SK-N-SH (cell line): ENCODE measurements around the gene CD3D. TPM values are rescaled to one million over a fixed set of nuclear protein-coding genes. Genes with fewer than 3 reads are reported as not detected.

ENCODE experiments used
- CTCF ChIA-PET: fragments of 300-600, 350-600 bp; formaldehyde crosslinking; extraction: SDS; loops from one replicate; lab custom pipeline; 2021; lab: Yijun Ruan, JAX
- POLR2A ChIA-PET: fragments of 350-600 bp; sonication (Branson Sonifier 250); formaldehyde crosslinking; extraction: SDS; loops from one replicate; lab custom pipeline; 2020; ENCODE audit warnings: antibody characterized with exemption, inconsistent platforms; lab: Yijun Ruan, JAX
- DNase-seq: peaks from one replicate; pipeline ENCODE4 v3.0.0; 2012
- H2AFZ ChIP-seq: fragments of 200-600 bp; sonication (generic); 2 replicates; pipeline ENCODE4 v1.8.1; 2016; ENCODE audit warnings: antibody characterized with exemption, mild to moderate bottlenecking, low read depth
- H3F3A ChIP-seq: fragments of 200-600 bp; sonication (generic); replicated peaks from 2 replicates; pipeline ENCODE3; 2016; ENCODE audit warnings: antibody characterized with exemption, mild to moderate bottlenecking; ENCODE audit not compliant: insufficient read depth
- H3K27ac ChIP-seq, 2 experiments: fragments of 200-500 bp in 1 of 2; fragments of 200-600 bp in 1 of 2; sonication (Bioruptor generic) in 1 of 2; sonication (generic), shearing (Covaris generic) in 1 of 2; 2 replicates each; pipeline versions ENCODE4 v1.5.1 to v1.6.1; 2014 to 2016; ENCODE audit warnings: low read depth in 2 of 2, inconsistent platforms in 1 of 2, low read length in 1 of 2, mild to moderate bottlenecking in 1 of 2, mixed read lengths in 1 of 2
- H3K27me3 ChIP-seq: fragments of 200-600 bp; sonication (generic), shearing (Covaris generic); 2 replicates; pipeline ENCODE4 v1.6.1; 2016; ENCODE audit warnings: mixed run types; ENCODE audit not compliant: insufficient read depth
- H3K36me3 ChIP-seq, 2 experiments: fragments of 200-500 bp in 1 of 2; fragments of 200-600 bp in 1 of 2; sonication (Bioruptor generic) in 1 of 2; sonication (generic) in 1 of 2; replicated peaks in 1 of 2; 2 replicates each; pipeline versions ENCODE3 to v1.5.1; 2014 to 2016; ENCODE audit warnings: low read length in 1 of 2, mild to moderate bottlenecking in 1 of 2; ENCODE audit not compliant: insufficient read depth in 2 of 2, control insufficient read depth in 1 of 2
- H3K4me1 ChIP-seq, 2 experiments: fragments of 200-500 bp in 1 of 2; fragments of 200-600 bp in 1 of 2; sonication (Bioruptor generic) in 1 of 2; sonication (generic), shearing (Covaris generic) in 1 of 2; 2 replicates each; pipeline versions ENCODE4 v1.5.1 to v1.6.1; 2014 to 2016; ENCODE audit warnings: low read depth in 1 of 2, low read length in 1 of 2, mixed run types in 1 of 2; ENCODE audit not compliant: insufficient read depth in 2 of 2, control insufficient read depth in 1 of 2
- H3K4me2 ChIP-seq: fragments of 200-600 bp; sonication (generic), shearing (Covaris generic); 2 replicates; pipeline ENCODE4 v1.6.1; 2017; ENCODE audit warnings: mixed run types
- H3K4me3 ChIP-seq, 2 experiments: fragments of 200-500 bp in 1 of 2; fragments of 200-600 bp in 1 of 2; sonication (Bioruptor generic) in 1 of 2; sonication (generic), shearing (Covaris generic) in 1 of 2; 2 replicates each; pipeline versions ENCODE4 v1.5.1 to v1.8.1; 2014 to 2016; ENCODE audit warnings: low read depth in 2 of 2, inconsistent platforms in 1 of 2, low read length in 1 of 2, mild to moderate bottlenecking in 1 of 2, mixed read lengths in 1 of 2, moderate library complexity in 1 of 2
- H3K79me2 ChIP-seq: fragments of 200-600 bp; sonication (generic); 2 replicates; pipeline ENCODE4 v1.8.1; 2017; ENCODE audit warnings: mild to moderate bottlenecking; ENCODE audit not compliant: insufficient read depth
- H3K9ac ChIP-seq: fragments of 200-600 bp; sonication (generic); 2 replicates; pipeline ENCODE4 v1.6.1; 2017; ENCODE audit warnings: mixed run types
- H3K9me2 ChIP-seq: fragments of 200-600 bp; sonication (generic); 2 replicates; pipeline ENCODE4 v1.6.1; 2017; ENCODE audit warnings: mixed run types
- H3K9me3 ChIP-seq: fragments of 200-600 bp; sonication (generic); 2 replicates; pipeline ENCODE4 v1.6.1; 2017; ENCODE audit warnings: mixed run types, mild to moderate bottlenecking, moderate library complexity
- H4K20me1 ChIP-seq: fragments of 200-600 bp; sonication (generic); 2 replicates; pipeline ENCODE4 v1.6.1; 2017; ENCODE audit warnings: mild to moderate bottlenecking, mixed run types; ENCODE audit not compliant: insufficient read depth
- EP300 ChIP-seq, 2 experiments: IDR thresholded peaks; 2 replicates each; pipeline versions ENCODE4 v1.4.0 to v1.6.1; 2012; ENCODE audit warnings: borderline replicate concordance in 1 of 2, low read depth in 1 of 2, low read length in 1 of 2
- EZH2phosphoT487 ChIP-seq: fragments of 200-600 bp; sonication (generic); IDR thresholded peaks from 2 replicates; pipeline ENCODE4 v1.6.1; 2017; ENCODE audit warnings: low read depth, mixed run types, mild to moderate bottlenecking, antibody characterized with exemption, moderate library complexity, borderline replicate concordance
- FOSL2 ChIP-seq: IDR thresholded peaks from 2 replicates; pipeline ENCODE4 v1.4.0; 2012; ENCODE audit warnings: low read depth, mild to moderate bottlenecking, moderate library complexity, borderline replicate concordance
- IRF3 ChIP-seq: fragments of 150-350 bp; IDR thresholded peaks from 2 replicates; pipeline ENCODE4 v1.6.1; 2016; ENCODE audit warnings: mild to moderate bottlenecking, low read depth, low read length
- MAX ChIP-seq: IDR thresholded peaks from 2 replicates; pipeline ENCODE4 v1.4.0; 2012; ENCODE audit warnings: low read depth
- MEF2A ChIP-seq: IDR thresholded peaks from 2 replicates; pipeline ENCODE4 v1.4.0; 2012; ENCODE audit warnings: low read depth, borderline replicate concordance
- NRF1 ChIP-seq: IDR thresholded peaks from 2 replicates; pipeline ENCODE4 v1.6.1; 2012; ENCODE audit warnings: low read depth, mild to moderate bottlenecking, low read length
- POLR2AphosphoS5 ChIP-seq: IDR thresholded peaks from 2 replicates; pipeline ENCODE4 v1.6.1; 2012; ENCODE audit warnings: low read depth, low read length
- RAD21 ChIP-seq: IDR thresholded peaks from 2 replicates; pipeline ENCODE4 v1.6.1; 2012; ENCODE audit warnings: mild to moderate bottlenecking, low read length
- RCOR1 ChIP-seq: fragments of 150-350 bp; IDR thresholded peaks from 2 replicates; pipeline ENCODE4 v1.6.1; 2017; ENCODE audit warnings: antibody characterized with exemption, low read length
- RFX5 ChIP-seq: IDR thresholded peaks from 2 replicates; pipeline ENCODE4 v1.6.1; 2012; ENCODE audit warnings: mild to moderate bottlenecking, improper control_type of control experiment, low read length
- TAF1 ChIP-seq: IDR thresholded peaks from 2 replicates; pipeline ENCODE4 v1.6.1; 2012; ENCODE audit warnings: low read depth, mild to moderate bottlenecking, low read length, moderate library complexity, borderline replicate concordance
- USF1 ChIP-seq: IDR thresholded peaks from 2 replicates; pipeline ENCODE4 v1.4.0; 2012; ENCODE audit warnings: low read depth, borderline replicate concordance
- WGBS: methylation state at CpG from one replicate; pipeline ENCODE4 v1.1.6; 2017; ENCODE audit warnings: low lambda C conversion rate; 5-methylcytosine and 5-hydroxymethylcytosine counted together
- polyA plus RNA-seq, 3 experiments: library from polyadenylated mRNA; depleted of rRNA; stranded (reverse); fragments of >200 nt; gene quantifications; 2 replicates each; pipeline ENCODE4 v1.2.3, GENCODE V29; 2012
- TF ChIP-seq, protein P1 (sequence below): IDR thresholded peaks from 2 replicates; pipeline ENCODE4; 2012
- TF ChIP-seq, protein P2 (sequence below): IDR thresholded peaks from 2 replicates; pipeline ENCODE4 v1.6.1; 2012; ENCODE audit warnings: mild to moderate bottlenecking, low read depth, low read length, moderate library complexity

The CD3D gene
- polyA plus RNA-seq, 1 of the 3 experiments (the other 2 are of a cell fraction): 0.44 TPM

DNA sequence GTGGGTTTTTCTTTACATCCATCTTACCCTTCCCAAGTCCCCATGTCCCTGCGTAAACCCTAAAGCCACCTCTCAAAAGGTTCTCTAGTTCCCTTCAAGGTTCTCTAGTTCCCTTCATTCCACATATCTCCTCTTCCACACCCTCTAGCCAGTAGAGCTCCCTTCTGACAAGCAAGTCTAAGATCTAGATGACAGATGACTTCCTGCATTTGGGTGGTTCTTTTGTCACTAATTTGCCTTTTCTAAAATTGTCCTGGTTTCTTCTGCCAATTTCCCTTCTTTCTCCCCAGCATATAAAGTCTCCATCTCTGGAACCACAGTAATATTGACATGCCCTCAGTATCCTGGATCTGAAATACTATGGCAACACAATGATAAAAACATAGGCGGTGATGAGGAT lies 30.2 kb downstream of the CD3D start:
- no peaks in the 10 kb centered on the region for H3K36me3 ChIP-seq
- H4K20me1 ChIP-seq: no peaks in the 10 kb centered on the region
- no peak overlapping the region for H3K9ac ChIP-seq
- ChIA-PET CTCF (interaction anchor here (1.0 to 1.6 kb wide), 3 partner anchors 9 to 114 kb away, joined by 3 to 4 read pairs (median 4); no protein-coding TSS in a partner anchor), POLR2A (no interaction called here)
- no peak overlapping the region for H3K4me2 ChIP-seq
- 51% methylated on average over 2 of the region's 2 CpGs for WGBS
- H2AFZ ChIP-seq: no peak overlapping the region
- no peaks in the 10 kb centered on the region for H3K4me1 ChIP-seq
- H3K27ac ChIP-seq: no peak overlapping the region
- no peaks in the 10 kb centered on the region for H3K79me2 ChIP-seq
- no peaks in the 10 kb centered on the region for H3K9me3 ChIP-seq
- no peak overlapping the region for H3K4me3 ChIP-seq
- TF ChIP-seq USF1 (no peak), TAF1 (no peak)
- DNase-seq: no peak
- no peaks in the 10 kb centered on the region for H3F3A ChIP-seq
- H3K9me2 ChIP-seq: no peaks in the 10 kb centered on the region
- H3K27me3 ChIP-seq: peaks cover 28% of the 10 kb centered on the region; the same call in 1 of the 2 replicates

GRCh38 chr11:118311518-118311917 lies 31.0 kb downstream of the CD3D start:
- ChIA-PET POLR2A (no interaction called here), CTCF (interaction anchor here (1.0 to 1.6 kb wide), 3 partner anchors 8 to 113 kb away, joined by 3 to 4 read pairs (median 4); no protein-coding TSS in a partner anchor)
- no peak overlapping the region for H3K4me2 ChIP-seq
- no peaks in the 10 kb centered on the region for H3K79me2 ChIP-seq
- no peak overlapping the region for H2AFZ ChIP-seq
- no peaks in the 10 kb centered on the region for H3K9me3 ChIP-seq
- no peaks in the 10 kb centered on the region for H3F3A ChIP-seq
- H3K27me3 ChIP-seq: peaks cover 28% of the 10 kb centered on the region; the same call in 1 of the 2 replicates
- no peak overlapping the region for H3K4me3 ChIP-seq
- no peaks in the 10 kb centered on the region for H3K9me2 ChIP-seq
- H3K36me3 ChIP-seq: no peaks in the 10 kb centered on the region
- H3K4me1 ChIP-seq: no peaks in the 10 kb centered on the region
- H3K27ac ChIP-seq: no peak overlapping the region
- H4K20me1 ChIP-seq: no peaks in the 10 kb centered on the region
- H3K9ac ChIP-seq: no peak overlapping the region
- WGBS: 15% methylated on average over 4 of the region's 4 CpGs
- TF ChIP-seq NRF1 (no peak), RCOR1 (no peak), FOSL2 (no peak), EZH2phosphoT487 (no peak), RAD21 (no peak), USF1 (no peak), RFX5 (no peak), POLR2AphosphoS5 (no peak), IRF3 (no peak), MAX (no peak), MEF2A (no peak), EP300 (IDR thresholded peaks at IDR 0.05; ENCODE audit: borderline replicate concordance in 1 of 2, low read depth in 1 of 2, low read length in 1 of 2) (no peak)
- TF ChIP-seq, protein P1, sequence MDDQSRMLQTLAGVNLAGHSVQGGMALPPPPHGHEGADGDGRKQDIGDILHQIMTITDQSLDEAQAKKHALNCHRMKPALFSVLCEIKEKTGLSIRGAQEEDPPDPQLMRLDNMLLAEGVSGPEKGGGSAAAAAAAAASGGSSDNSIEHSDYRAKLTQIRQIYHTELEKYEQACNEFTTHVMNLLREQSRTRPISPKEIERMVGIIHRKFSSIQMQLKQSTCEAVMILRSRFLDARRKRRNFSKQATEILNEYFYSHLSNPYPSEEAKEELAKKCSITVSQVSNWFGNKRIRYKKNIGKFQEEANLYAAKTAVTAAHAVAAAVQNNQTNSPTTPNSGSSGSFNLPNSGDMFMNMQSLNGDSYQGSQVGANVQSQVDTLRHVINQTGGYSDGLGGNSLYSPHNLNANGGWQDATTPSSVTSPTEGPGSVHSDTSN: no peak
- TF ChIP-seq, protein P2, sequence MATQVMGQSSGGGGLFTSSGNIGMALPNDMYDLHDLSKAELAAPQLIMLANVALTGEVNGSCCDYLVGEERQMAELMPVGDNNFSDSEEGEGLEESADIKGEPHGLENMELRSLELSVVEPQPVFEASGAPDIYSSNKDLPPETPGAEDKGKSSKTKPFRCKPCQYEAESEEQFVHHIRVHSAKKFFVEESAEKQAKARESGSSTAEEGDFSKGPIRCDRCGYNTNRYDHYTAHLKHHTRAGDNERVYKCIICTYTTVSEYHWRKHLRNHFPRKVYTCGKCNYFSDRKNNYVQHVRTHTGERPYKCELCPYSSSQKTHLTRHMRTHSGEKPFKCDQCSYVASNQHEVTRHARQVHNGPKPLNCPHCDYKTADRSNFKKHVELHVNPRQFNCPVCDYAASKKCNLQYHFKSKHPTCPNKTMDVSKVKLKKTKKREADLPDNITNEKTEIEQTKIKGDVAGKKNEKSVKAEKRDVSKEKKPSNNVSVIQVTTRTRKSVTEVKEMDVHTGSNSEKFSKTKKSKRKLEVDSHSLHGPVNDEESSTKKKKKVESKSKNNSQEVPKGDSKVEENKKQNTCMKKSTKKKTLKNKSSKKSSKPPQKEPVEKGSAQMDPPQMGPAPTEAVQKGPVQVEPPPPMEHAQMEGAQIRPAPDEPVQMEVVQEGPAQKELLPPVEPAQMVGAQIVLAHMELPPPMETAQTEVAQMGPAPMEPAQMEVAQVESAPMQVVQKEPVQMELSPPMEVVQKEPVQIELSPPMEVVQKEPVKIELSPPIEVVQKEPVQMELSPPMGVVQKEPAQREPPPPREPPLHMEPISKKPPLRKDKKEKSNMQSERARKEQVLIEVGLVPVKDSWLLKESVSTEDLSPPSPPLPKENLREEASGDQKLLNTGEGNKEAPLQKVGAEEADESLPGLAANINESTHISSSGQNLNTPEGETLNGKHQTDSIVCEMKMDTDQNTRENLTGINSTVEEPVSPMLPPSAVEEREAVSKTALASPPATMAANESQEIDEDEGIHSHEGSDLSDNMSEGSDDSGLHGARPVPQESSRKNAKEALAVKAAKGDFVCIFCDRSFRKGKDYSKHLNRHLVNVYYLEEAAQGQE: no peak
- TF ChIP-seq, all 33 proteins: peak for 0
- no peak for DNase-seq
